Left forelimb (tissue), 1 donor: ENCODE results near the gene INF2.
"Not testable (repeated sequence)": the region's sequence is repeated elsewhere in the genome, so short reads cannot be mapped to it uniquely, and the experiment has no call there.

Experiments
- DNase-seq: peaks from one replicate; pipeline ENCODE4 v3.0.0-alpha.2; 2018; ENCODE audit warnings: low spot score

Gene INF2

GRCh38 chr14:104689109-104689880, at the start of gene INF2:
INF2 (plus strand) TSS chr14:104689618; CDS start chr14:104701366, 11,748 bp downstream.
- DNase-seq: no peak

- no peak for DNase-seq
Observed at GRCh38 chr14:104639885-104640548, 49.4 kb upstream of the INF2 start.

- DNase-seq: no peak
Observed at GRCh38 chr14:104640681-104641080, 48.7 kb upstream of the INF2 start.

GRCh38 chr14:104641753-104642539, 47.5 kb upstream of the INF2 start:
- DNase-seq: no peak

- no peak for DNase-seq
Observed at GRCh38 chr14:104642540-104642868, 46.9 kb upstream of the INF2 start.

GRCh38 chr14:104643306-104643705, 46.1 kb upstream of the INF2 start:
- no peak for DNase-seq

- no peak for DNase-seq
Observed at GRCh38 chr14:104644091-104644635, 45.3 kb upstream of the INF2 start.

GRCh38 chr14:104644656-104645378, 44.6 kb upstream of the INF2 start:
- DNase-seq: no peak

GRCh38 chr14:104647467-104648043, 41.9 kb upstream of the INF2 start:
- DNase-seq: no peak

- peak; percentile 85 for DNase-seq
Observed at GRCh38 chr14:104650057-104650980, 39.1 kb upstream of the INF2 start.

- DNase-seq: no peak
Observed at GRCh38 chr14:104650981-104651875, 38.2 kb upstream of the INF2 start.

- no peak for DNase-seq
Observed at GRCh38 chr14:104651876-104652260, 37.5 kb upstream of the INF2 start.

GRCh38 chr14:104652386-104652785, 37.0 kb upstream of the INF2 start:
- DNase-seq: no peak

- DNase-seq: not testable (repeated sequence)
Observed at GRCh38 chr14:104653130-104653920, 36.1 kb upstream of the INF2 start.

GRCh38 chr14:104654119-104654518, 35.3 kb upstream of the INF2 start:
- DNase-seq: no peak

GRCh38 chr14:104655128-104655848, 34.1 kb upstream of the INF2 start:
- DNase-seq: no peak

- DNase-seq: no peak
Observed at GRCh38 chr14:104656014-104656714, 33.3 kb upstream of the INF2 start.
